Measurements from ENCODE around the gene CTNNA1.
"Not testable (repeated sequence)": the region's sequence is repeated elsewhere in the genome, so short reads cannot be mapped to it uniquely, and the experiment has no call there.

CTNNA1 gene, protein sequence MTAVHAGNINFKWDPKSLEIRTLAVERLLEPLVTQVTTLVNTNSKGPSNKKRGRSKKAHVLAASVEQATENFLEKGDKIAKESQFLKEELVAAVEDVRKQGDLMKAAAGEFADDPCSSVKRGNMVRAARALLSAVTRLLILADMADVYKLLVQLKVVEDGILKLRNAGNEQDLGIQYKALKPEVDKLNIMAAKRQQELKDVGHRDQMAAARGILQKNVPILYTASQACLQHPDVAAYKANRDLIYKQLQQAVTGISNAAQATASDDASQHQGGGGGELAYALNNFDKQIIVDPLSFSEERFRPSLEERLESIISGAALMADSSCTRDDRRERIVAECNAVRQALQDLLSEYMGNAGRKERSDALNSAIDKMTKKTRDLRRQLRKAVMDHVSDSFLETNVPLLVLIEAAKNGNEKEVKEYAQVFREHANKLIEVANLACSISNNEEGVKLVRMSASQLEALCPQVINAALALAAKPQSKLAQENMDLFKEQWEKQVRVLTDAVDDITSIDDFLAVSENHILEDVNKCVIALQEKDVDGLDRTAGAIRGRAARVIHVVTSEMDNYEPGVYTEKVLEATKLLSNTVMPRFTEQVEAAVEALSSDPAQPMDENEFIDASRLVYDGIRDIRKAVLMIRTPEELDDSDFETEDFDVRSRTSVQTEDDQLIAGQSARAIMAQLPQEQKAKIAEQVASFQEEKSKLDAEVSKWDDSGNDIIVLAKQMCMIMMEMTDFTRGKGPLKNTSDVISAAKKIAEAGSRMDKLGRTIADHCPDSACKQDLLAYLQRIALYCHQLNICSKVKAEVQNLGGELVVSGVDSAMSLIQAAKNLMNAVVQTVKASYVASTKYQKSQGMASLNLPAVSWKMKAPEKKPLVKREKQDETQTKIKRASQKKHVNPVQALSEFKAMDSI

DNA sequence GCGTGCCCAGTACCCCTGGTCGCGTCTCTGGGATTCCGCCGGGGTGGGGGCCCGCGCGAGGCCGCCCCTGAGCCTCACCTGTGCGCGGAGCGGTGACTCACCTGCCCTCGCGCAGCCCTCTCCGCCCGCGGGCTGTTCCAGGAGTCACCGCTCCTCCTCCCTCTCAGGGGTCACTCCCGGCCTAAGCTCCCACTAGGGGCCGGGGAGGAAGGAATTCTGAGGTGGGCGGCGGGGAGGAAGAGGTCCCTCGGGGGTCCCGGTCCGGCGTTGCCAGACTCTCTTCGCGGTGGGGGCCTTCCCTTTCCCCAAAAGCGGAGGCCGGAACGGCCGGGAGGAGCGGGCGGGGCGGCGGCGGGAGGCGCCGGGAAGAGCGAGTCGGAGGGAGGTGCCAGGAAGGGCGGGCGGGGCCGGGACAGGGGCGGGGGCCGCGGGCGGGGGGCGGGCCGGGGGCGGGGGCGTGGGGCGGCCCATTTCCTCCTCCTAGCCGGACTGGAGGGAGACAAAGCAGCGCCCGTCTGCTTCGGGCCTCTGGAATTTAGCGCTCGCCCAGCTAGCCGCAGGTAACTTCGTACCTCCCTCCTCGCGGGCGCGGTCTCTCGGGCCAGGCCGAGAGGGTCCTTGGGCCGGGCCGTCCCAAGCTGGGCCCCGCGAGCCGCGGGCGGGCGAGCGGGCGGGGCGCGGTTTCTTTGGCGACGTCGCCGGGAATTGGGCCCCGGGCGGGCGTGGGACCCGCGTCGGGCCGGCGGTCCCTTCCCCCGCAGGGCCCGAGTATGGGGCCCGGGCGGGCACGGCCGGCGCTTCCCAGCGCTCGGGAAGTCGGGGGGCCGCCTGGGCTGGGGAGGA is at the start of gene CTNNA1:
CTNNA1 (plus strand) TSS at position 475 of the 843 bp plus-strand sequence. CDS start 28,500 bp downstream, outside the sequence.
- DNase-seq, result peak; percentile 65

DNA sequence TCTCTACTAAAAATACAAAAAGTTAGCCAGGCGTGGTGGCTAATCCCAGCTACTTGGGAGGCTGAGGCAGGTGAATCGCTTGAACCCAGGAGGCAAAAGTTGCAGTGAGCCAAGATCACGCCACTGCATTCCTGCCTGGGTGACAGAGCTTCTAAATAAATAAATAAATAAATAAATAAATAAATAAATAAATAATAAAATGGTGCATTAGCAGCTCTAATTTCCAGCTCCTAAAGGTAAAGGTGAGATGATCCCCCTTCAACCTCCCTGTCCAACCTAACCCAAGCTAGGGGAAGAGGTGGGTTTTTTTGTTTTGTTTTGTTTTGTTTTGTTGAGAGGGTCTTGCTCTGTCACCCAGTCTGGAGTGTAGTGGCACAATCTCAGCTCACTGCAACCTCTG is 49.4 kb upstream of the CTNNA1 start:
- DNase-seq, result not testable (repeated sequence)

- no peak for DNase-seq
Measured at GRCh38 chr5:138705007-138705406, 48.2 kb upstream of the CTNNA1 start.

GRCh38 chr5:138705567-138705966 is 47.7 kb upstream of the CTNNA1 start:
- DNase-seq, result no peak

DNA sequence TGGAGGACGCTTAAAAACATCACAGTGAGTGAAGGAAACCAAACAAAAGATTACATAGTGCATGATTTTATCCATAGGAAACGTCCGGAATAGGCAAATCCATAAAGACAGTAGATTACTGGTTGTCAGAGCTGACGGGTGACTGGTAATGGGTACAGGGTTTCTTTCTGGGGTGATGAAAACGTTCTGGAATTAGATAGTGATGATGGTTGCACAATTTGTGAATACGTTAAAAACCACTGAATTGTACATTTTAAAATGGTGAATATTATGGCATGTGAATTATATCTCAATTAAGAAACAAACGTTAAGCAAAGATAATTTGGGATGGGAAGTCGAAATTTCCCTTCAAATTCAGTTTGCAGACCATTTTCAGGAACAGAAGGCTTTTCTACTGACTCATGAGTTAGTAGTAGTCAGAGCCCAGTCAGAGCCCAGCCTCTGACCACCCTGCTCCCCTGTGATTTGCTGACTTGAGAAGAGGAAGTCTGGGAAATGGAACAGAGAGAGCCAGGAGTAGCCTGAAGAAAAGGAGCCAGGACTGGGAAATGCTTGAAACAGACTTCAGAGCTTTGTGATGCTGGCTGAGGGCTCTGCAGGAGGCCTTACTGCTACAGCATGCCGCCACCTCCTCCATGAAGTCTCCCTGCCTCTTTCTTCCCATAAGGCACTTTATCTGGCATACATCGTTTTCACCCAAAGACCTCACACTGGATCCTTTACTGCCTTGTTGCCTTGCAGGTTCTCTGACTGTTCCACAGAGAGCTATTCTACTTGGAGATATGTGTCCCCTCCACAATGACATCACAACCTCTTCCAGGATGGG is 46.4 kb upstream of the CTNNA1 start:
- DNase-seq, result peak; percentile 77

DNA sequence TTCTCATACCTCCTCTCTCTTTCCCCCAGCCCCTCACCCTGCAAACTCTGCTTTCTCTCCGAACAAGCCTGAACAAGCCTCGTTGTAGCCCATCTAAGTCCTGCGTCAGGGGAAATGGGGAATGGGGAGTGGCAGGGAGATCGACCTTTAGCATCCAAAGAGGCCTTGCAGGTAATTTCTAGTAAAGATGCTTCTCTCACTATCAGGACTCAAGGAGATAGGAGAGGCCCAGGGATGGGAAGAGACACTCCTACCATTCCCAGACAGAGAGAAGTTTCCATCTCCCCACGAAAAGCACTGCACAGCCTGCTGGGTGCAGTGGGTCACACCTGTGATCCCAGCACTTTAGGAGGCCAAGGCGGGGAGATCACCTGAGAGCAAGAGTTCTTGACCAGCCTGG is 44.4 kb upstream of the CTNNA1 start:
- no peak for DNase-seq

DNA sequence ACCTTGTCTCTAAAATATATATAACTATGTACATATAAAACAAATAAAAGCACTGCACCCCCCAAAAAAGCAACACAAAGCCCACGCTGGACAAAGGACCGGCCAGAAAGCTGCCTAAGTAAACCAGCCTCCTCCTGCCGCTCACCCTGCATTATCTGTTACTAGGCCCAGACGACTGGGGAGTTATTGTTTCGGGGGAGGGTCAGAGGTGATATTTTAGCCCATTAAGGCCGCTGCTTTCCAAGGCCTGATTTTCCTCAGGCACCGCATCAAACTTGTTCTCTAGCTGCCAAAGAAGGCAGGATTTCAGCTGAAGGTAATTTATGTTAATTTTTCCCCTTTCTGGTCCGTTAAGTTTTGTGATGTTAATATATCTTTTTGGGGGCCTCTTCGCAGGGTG is 44.0 kb upstream of the CTNNA1 start:
- DNase-seq, result no peak

DNA sequence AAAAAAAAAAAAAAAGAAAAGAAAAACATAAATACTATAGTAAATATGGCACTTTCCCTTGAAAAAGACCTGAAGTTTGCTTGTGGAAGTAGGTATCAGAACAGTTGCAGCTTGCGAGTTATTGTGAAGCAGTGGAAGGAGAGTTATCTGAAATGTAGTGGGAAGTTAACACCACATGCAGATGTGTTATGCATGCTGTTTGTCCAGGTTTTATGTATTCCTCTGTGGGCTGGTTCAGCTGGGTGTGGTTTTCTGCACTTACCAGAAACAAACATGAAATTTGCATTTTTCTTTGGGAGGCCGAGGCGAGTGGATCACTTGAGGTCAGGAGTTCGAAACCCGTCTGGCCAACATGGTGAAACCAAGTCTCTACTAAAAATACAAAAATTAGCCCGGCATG is 42.1 kb upstream of the CTNNA1 start:
- DNase-seq, result no peak

DNA sequence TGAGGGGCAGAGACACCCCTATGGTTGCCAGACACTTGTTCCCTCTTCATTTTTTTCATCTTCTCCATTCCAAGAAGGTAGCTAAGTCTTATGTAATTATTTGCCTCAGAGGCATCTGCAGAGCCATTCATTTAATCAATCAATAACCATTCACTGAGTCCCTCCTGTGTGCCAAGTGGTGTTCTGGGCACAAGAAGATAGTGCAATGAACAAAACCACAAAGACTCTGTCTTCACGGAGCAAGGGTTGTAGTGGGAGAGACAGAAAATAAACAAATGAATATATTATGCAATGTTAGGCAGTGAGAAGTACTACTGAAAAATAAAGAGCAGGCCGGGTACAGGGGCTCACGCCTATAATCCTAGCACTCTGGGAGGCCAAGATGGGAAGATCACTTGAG is 41.4 kb upstream of the CTNNA1 start:
- no peak for DNase-seq

DNA sequence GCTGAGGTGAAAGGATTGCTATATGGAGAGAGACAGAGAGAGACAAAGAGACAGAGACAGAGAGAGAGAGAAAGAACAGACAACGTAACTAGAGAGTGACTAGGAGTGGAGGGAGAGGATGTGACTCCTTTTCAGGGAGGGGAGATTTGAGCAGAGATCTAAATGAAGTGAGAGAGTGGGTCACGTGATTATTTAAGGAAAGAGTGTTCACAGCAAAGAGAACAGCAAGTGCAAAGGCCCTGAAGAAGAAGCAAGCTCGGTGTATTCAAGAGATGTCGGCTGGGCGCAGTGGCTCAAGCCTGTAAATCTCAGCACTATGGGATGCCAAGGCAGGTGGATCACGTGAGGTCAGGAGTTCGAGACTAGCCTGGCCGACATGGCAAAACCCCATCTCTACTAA is 40.9 kb upstream of the CTNNA1 start:
- no peak for DNase-seq

DNA sequence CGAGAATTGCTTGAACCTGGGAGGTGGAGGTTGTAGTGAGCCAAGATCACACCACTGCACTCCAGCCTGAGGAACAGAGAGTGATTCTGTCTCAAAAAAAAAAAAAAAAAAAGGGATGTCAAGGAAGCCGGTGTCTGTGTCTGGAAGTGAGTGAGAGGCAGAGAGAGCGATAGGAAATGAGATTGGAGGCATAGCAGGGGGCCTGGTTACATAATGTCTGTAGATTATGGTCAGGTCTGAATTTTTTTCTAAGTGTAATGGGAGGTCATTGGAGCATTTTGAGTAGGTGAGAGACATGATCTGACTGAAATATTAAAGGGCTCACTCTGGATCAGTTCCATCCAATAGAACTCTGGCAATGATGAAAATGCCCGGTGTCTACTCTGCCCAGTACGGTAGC is 40.4 kb upstream of the CTNNA1 start:
- DNase-seq, result no peak

DNA sequence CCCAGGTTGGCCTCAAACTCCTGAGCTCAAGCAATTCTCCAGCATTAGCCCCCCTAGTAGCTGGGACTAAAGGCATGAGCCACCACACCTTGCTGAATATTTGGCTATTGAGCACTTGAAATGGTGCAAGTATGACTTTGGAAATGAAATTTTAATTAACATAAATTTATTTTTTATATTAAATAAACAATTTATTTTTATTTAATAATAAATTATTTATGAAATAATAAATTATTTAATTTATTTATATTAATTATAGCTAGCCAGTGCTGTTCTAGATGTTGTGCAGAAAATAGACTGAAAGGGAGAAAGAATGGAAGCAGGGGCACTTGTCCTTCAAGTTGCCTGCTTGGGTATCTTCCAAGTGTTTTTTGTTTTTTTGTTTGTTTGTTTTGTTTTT is 40.0 kb upstream of the CTNNA1 start:
- DNase-seq, result no peak

DNA sequence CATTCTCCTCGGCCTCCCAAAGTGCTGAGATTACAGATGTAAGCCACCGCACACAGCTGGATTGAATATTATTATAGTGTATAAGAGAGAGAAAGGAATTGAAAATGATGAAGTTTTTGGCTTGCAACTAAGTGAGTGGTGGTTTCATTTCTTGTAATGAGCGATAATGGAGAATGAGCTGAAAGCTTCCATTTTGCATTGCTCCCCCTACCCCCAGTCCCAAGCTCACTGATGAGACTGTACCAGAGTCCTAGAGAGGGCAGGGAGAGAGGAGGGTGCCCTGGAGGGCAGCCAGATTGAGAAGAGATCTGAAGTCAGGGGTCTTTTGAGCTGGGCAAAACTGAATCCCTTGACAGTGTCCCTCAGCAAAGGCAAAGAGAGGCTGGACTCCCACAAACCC is 38.5 kb upstream of the CTNNA1 start:
- DNase-seq, result no peak

GRCh38 chr5:138715931-138716432 is 37.2 kb upstream of the CTNNA1 start:
- not testable (repeated sequence) for DNase-seq

DNA sequence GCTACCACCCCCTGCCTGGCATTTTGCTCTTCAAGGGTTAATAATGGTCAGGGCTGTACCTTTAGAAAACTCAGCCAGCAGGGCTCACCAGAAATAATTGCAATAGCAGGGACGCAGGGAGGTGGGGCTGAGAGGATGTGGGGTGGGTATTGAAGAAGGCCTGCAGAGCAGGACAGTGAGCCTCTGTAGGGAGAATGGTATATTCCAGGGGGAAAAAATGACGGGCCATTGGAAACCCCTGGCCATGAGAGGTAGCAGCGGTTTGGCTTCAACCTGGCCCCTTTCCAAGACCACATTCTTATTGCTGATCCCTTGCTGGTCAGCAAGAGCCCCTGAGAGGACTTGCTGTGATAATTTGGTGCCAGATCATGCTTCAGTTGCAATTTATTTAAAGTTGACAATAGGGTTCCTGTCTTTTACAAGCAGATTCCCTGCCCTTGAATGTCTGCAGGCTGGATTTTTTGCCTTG is 36.7 kb upstream of the CTNNA1 start:
- no peak for DNase-seq

DNA sequence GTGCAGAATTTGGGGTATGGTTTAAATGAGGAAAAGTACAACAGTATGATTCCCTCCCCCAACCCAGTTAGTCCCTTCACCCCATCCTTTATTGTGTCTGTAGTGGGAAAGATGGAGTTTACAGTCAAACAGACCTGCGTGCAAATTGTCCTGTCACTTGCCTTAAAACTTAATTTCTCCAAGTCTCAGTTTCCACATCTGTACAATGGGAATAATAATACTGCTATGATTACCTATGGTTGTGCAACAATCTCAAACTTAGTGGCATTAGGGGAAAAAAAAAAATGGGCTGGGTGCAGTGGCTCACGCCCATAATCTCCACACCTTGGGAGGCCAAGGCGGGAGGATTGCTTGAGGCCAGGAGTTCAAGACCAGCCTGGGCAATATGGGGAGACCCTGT is 35.8 kb upstream of the CTNNA1 start:
- DNase-seq, result no peak

- no peak for DNase-seq
Measured at GRCh38 chr5:138719811-138720210, 33.4 kb upstream of the CTNNA1 start.

- DNase-seq, result no peak
Measured at GRCh38 chr5:138720840-138721239, 32.4 kb upstream of the CTNNA1 start.

GRCh38 chr5:138721979-138722378 is 31.2 kb upstream of the CTNNA1 start:
- DNase-seq, result no peak

- no peak for DNase-seq
Measured at GRCh38 chr5:138722544-138723177, 30.6 kb upstream of the CTNNA1 start.

DNA sequence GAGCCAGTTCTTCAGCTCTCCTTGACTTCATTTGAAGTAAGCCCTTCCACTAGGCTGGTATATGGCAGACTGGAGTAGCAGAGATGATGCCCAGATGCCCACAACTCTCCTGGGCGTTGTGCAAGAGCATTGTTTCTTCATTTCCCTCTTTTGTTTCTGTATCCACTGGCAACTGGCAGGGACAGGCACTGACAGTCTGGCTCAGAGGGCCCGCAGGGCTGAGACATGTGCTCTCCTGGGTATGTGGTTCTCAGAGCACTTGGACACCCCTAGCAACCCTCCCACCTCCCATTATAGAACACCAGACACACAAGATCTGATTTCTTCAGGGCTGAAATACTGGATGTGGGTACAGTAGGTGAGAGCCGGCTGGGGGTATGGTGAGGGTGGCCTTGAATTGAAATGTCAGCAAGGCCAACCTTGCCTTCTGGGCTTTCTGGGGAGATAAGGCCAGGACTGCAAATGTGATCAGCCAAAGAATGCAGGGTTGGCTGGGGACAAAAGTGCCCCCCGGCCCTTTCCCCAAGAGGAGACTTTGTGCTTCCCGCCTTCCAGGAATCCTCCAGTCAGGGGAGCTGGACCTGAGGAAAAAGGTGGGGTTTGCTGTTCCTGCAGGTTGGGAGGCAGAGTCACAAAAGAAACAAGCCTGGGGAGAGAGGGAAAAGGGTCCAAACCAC is 28.6 kb upstream of the CTNNA1 start:
- peak; percentile 83 for DNase-seq
